Keratinocyte (primary cell): Measurements from ENCODE around the gene BTF3. TPM values are rescaled to one million over a fixed set of nuclear protein-coding genes. Genes with fewer than 3 reads are reported as not detected.
"Not testable (repeated sequence)": the region's sequence is repeated elsewhere in the genome, so short reads cannot be mapped to it uniquely, and the experiment has no call there.

Experiments
- DNase-seq: peaks from one replicate; pipeline ENCODE4 v3.0.0-alpha.2; 2011; ENCODE audit warnings: low read depth, missing footprints, low spot score
- FAIRE-seq: peaks from 2 replicates; lab custom pipeline; 2011; peaks lifted over from hg19 to GRCh38; lab: Jason Lieb, UNC
- H2AFZ ChIP-seq: 2 replicates; pipeline ENCODE4 v1.6.0; 2012; ENCODE audit warnings: low read length, control low read depth, inconsistent platforms; ENCODE audit not compliant: control insufficient read depth
- H3K27ac ChIP-seq: 2 replicates; pipeline ENCODE4 v1.5.1; 2011; ENCODE audit warnings: low read length; ENCODE audit not compliant: control insufficient read depth, insufficient read depth
- H3K27me3 ChIP-seq: 3 replicates; pipeline ENCODE4 v1.6.0; 2011; ENCODE audit warnings: low read length; ENCODE audit not compliant: control insufficient read depth, insufficient read depth; ENCODE audit errors: extremely low read depth
- H3K36me3 ChIP-seq, 2 experiments: 2 replicates in 1 of 2; 3 replicates in 1 of 2; pipeline ENCODE4 v1.5.1; 2011; ENCODE audit warnings: low read length in 2 of 2, mild to moderate bottlenecking in 1 of 2; ENCODE audit not compliant: control insufficient read depth in 2 of 2, insufficient read depth in 2 of 2; ENCODE audit errors: extremely low read depth in 1 of 2
- H3K4me1 ChIP-seq: 3 replicates; pipeline ENCODE4 v1.5.1; 2011; ENCODE audit warnings: low read length; ENCODE audit not compliant: control insufficient read depth, insufficient read depth; ENCODE audit errors: extremely low read depth
- H3K4me2 ChIP-seq: 3 replicates; pipeline ENCODE4 v1.6.0; 2011; ENCODE audit warnings: low read depth, low read length; ENCODE audit not compliant: control insufficient read depth, insufficient read depth; ENCODE audit errors: extremely low read depth
- H3K4me3 ChIP-seq, 3 experiments: fragments of 200-600 bp in 1 of 3; sonication (generic) in 1 of 3; 2 replicates in 2 of 3; 3 replicates in 1 of 3; pipeline ENCODE4 v1.5.1; 2011 to 2016; ENCODE audit warnings: low read length in 3 of 3, mild to moderate bottlenecking in 3 of 3, control low read depth in 2 of 3, inconsistent platforms in 1 of 3, low read depth in 1 of 3, mixed read lengths in 1 of 3, mixed run types in 1 of 3, moderate library complexity in 1 of 3; ENCODE audit not compliant: control insufficient read depth in 2 of 3, insufficient read depth in 2 of 3; ENCODE audit errors: extremely low read depth in 1 of 3
- H3K79me2 ChIP-seq: 2 replicates; pipeline ENCODE4 v1.6.0; 2012; ENCODE audit warnings: low read length; ENCODE audit not compliant: control insufficient read depth, insufficient read depth
- H3K9ac ChIP-seq: 3 replicates; pipeline ENCODE4 v1.6.0; 2011; ENCODE audit warnings: low read length; ENCODE audit not compliant: control insufficient read depth, insufficient read depth; ENCODE audit errors: extremely low read depth
- H3K9me1 ChIP-seq: 3 replicates; pipeline ENCODE4 v1.6.0; 2011; ENCODE audit warnings: low read length; ENCODE audit not compliant: control insufficient read depth, insufficient read depth; ENCODE audit errors: extremely low read depth
- H3K9me3 ChIP-seq: 2 replicates; pipeline ENCODE4 v1.5.1; 2012; ENCODE audit warnings: low read depth, low read length; ENCODE audit not compliant: control insufficient read depth
- H4K20me1 ChIP-seq: 3 replicates; pipeline ENCODE4 v1.6.0; 2011; ENCODE audit warnings: low read length; ENCODE audit not compliant: control insufficient read depth, insufficient read depth; ENCODE audit errors: extremely low read depth
- EZH2 ChIP-seq: IDR thresholded peaks from one replicate; pipeline ENCODE4 v1.6.1; 2012; ENCODE audit warnings: inconsistent platforms, mild to moderate bottlenecking, low read length, moderate library complexity
- dilution Hi-C: fragments of 300-500 bp; cut with MboI; formaldehyde crosslinking; loops from one replicate; pipeline ENCODE4 v1.7.0; 2020; ENCODE audit warnings: low sequenced_read_pairs; ENCODE audit not compliant: extremely low pct_ligation_motif_present
- polyA plus RNA-seq, 5 experiments: library from polyadenylated mRNA; depleted of rRNA in 3 of 5; stranded (reverse) in 3 of 5; stranded (forward) in 1 of 5; unstranded in 1 of 5; fragments of >200 nt; gene quantifications; 1 replicate in 1 of 5; 2 replicates in 3 of 5; 3 replicates in 1 of 5; pipeline versions ENCODE4 v1.2.1 to v1.2.3, GENCODE V29; 2011 to 2012; ENCODE audit warnings: missing spikeins in 2 of 5, low read depth in 1 of 5, low replicate concordance in 1 of 5
- TF ChIP-seq, protein P1 (sequence below), 3 experiments: IDR thresholded peaks in 1 of 3; conservative IDR thresholded peaks in 1 of 3; optimal IDR thresholded peaks in 1 of 3; 2 replicates in 2 of 3; 3 replicates in 1 of 3; pipeline versions ENCODE3 to v1.5.1; 2011; ENCODE audit warnings: low read length in 3 of 3, mild to moderate bottlenecking in 3 of 3, moderate library complexity in 2 of 3, control low read depth in 1 of 3, inconsistent platforms in 1 of 3; ENCODE audit not compliant: insufficient read depth in 2 of 3; ENCODE audit errors: extremely low read depth in 1 of 3

The BTF3 gene
- polyA plus RNA-seq, 1 donor (not counting 4 experiments of a cell fraction or from before 2014, with no cell fraction given): 857 TPM

DNA sequence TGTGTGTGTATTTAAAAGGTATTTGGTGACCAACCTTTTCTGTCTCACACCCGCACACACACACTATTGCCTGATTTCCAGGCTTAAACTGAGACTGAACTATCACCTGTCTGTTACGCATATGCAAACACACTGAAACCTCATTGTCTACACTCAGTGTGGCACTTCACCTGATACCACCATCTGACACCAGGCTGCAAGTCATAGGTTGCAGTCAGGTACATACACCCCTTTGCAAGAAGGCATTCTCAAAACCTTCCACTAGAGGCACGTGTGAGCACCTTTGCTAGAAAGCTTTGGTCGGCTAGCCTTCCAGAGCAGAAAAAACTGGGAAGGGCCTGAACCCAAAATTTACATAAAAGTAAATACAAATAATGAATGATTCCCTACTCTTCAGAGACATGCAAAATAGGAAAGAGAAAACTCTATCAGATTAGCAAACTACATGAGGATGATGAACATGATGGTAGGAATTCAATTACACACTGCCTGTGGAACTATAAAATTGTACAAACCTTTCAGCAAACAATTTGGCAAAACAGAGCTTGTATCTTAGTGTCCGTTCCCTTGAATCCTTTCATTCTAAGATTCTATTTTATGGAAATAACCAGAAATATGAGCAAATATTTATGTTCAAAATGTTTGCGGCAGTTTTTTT is 43.7 kb upstream of the BTF3 start:
- H3K4me1 ChIP-seq: peaks cover 5% of the 10 kb centered on the region
- no peak overlapping the region for H3K9ac ChIP-seq
- no peaks in the 10 kb centered on the region for H3K9me1 ChIP-seq
- no peaks in the 10 kb centered on the region for H3K9me3 ChIP-seq
- no peak overlapping the region for H3K4me2 ChIP-seq
- H3K79me2 ChIP-seq: no peaks in the 10 kb centered on the region
- TF ChIP-seq, protein P1, sequence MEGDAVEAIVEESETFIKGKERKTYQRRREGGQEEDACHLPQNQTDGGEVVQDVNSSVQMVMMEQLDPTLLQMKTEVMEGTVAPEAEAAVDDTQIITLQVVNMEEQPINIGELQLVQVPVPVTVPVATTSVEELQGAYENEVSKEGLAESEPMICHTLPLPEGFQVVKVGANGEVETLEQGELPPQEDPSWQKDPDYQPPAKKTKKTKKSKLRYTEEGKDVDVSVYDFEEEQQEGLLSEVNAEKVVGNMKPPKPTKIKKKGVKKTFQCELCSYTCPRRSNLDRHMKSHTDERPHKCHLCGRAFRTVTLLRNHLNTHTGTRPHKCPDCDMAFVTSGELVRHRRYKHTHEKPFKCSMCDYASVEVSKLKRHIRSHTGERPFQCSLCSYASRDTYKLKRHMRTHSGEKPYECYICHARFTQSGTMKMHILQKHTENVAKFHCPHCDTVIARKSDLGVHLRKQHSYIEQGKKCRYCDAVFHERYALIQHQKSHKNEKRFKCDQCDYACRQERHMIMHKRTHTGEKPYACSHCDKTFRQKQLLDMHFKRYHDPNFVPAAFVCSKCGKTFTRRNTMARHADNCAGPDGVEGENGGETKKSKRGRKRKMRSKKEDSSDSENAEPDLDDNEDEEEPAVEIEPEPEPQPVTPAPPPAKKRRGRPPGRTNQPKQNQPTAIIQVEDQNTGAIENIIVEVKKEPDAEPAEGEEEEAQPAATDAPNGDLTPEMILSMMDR (optimal IDR thresholded peaks at IDR 0.05 in 1 of 3, IDR thresholded peaks at IDR 0.05 in 1 of 3, conservative IDR thresholded peaks at IDR 0.05 in 1 of 3; ENCODE audit: extremely low read depth in 1 of 3, insufficient read depth in 2 of 3, low read length in 3 of 3): peak; percentile 79 to 87 (median 85)
- TF ChIP-seq EZH2: no peak
- no peak overlapping the region for H3K4me3 ChIP-seq
- dilution Hi-C loops: no loop called here
- no peaks in the 10 kb centered on the region for H3K36me3 ChIP-seq
- H4K20me1 ChIP-seq: no peaks in the 10 kb centered on the region
- DNase-seq: peak; percentile 59
- FAIRE-seq: peak; percentile 97
- H3K27ac ChIP-seq: no peak overlapping the region
- no peak overlapping the region for H2AFZ ChIP-seq
- peaks cover 32% of the 10 kb centered on the region for H3K27me3 ChIP-seq

DNA sequence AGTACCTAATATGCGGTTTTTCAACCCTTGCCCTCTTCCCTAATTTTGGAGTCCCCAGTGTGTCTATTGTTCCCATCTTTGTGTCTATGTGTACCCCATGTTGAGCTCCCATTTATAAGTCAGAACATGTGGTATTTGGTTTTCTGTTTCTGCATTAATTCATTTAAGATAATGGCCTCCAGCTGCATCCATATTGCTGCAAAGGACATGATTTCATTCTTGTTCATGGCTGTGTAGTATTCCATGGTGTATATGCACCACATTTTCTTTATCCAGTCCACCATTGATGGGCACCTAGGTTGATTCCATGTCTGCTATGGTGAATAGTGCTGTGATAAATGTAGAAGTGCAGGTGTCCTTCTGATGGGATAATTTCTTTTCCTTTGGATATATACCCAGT is 41.8 kb upstream of the BTF3 start:
- dilution Hi-C loops, H3K9me1 ChIP-seq, H2AFZ ChIP-seq, H4K20me1 ChIP-seq, H3K36me3 ChIP-seq, H3K27ac ChIP-seq, H3K4me1 ChIP-seq, DNase-seq, H3K9ac ChIP-seq, H3K4me3 ChIP-seq, H3K9me3 ChIP-seq, FAIRE-seq, H3K79me2 ChIP-seq, H3K4me2 ChIP-seq: not testable (repeated sequence)
- H3K27me3 ChIP-seq: peaks cover 19% of the 10 kb centered on the region

DNA sequence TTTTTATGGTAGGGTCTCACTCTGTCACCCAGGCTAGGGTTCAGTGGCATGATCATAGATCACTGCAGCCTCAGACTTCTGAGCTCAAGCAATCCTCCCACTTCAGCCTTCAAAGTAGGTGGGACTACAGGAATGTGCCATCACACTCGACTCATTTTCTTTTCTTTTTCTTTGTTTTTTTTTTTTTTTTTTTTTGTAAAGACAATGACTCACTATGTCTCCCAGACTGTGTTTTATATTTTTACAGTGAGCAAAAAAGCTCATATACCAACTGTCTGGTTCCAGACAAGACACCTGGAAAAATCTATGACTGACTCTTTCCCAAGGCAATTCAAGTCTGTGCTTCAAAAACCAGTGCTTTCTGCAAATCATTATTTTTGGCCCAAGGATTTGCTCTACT is 38.9 kb upstream of the BTF3 start:
- dilution Hi-C loops: no loop called here
- no peaks in the 10 kb centered on the region for H3K9me1 ChIP-seq
- no peak overlapping the region for H3K27ac ChIP-seq
- TF ChIP-seq, protein P1 (optimal IDR thresholded peaks at IDR 0.05 in 1 of 3, IDR thresholded peaks at IDR 0.05 in 1 of 3, conservative IDR thresholded peaks at IDR 0.05 in 1 of 3; ENCODE audit: extremely low read depth in 1 of 3, insufficient read depth in 2 of 3, low read length in 3 of 3): no peak
- TF ChIP-seq EZH2: no peak
- no peaks in the 10 kb centered on the region for H4K20me1 ChIP-seq
- no peaks in the 10 kb centered on the region for H3K79me2 ChIP-seq
- H2AFZ ChIP-seq: no peak overlapping the region
- H3K4me2 ChIP-seq: no peak overlapping the region
- H3K9me3 ChIP-seq: no peaks in the 10 kb centered on the region
- H3K4me1 ChIP-seq: no peaks in the 10 kb centered on the region
- DNase-seq: no peak
- no peak overlapping the region for H3K9ac ChIP-seq
- H3K27me3 ChIP-seq: no peaks in the 10 kb centered on the region
- H3K36me3 ChIP-seq: no peaks in the 10 kb centered on the region
- H3K4me3 ChIP-seq: no peak overlapping the region
- no peak for FAIRE-seq
